GM19438 (cell line): Measurements from ENCODE around the gene TSHZ1.

Experiments used
- ATAC-seq: cut with Tn5 transposase; IDR thresholded peaks from one replicate; pipeline ENCODE4 v1.9.1; 2021; ENCODE audit warnings: low read depth; ENCODE audit not compliant: unreplicated experiment

Gene TSHZ1

GRCh38 chr18:75241705-75242104 is 31.1 kb downstream of the TSHZ1 start:
- ATAC-seq, result no peak

GRCh38 chr18:75244351-75245313 is 34.0 kb downstream of the TSHZ1 start:
- no peak for ATAC-seq

GRCh38 chr18:75246721-75247610 is 36.4 kb downstream of the TSHZ1 start:
- ATAC-seq, result no peak

- ATAC-seq, result peak; percentile 55
Observed at GRCh38 chr18:75247611-75248421, 37.2 kb downstream of the TSHZ1 start.

- no peak for ATAC-seq
Observed at GRCh38 chr18:75248426-75249174, 38.0 kb downstream of the TSHZ1 start.

GRCh38 chr18:75249175-75249518 is 38.5 kb downstream of the TSHZ1 start:
- no peak for ATAC-seq

- ATAC-seq, result no peak
Observed at GRCh38 chr18:75249672-75250470, 39.3 kb downstream of the TSHZ1 start.

GRCh38 chr18:75250471-75250821 is 39.8 kb downstream of the TSHZ1 start:
- no peak for ATAC-seq

GRCh38 chr18:75251466-75251865 is 40.9 kb downstream of the TSHZ1 start:
- ATAC-seq, result no peak

GRCh38 chr18:75252136-75252535 is 41.5 kb downstream of the TSHZ1 start:
- no peak for ATAC-seq

- ATAC-seq, result no peak
Observed at GRCh38 chr18:75253043-75253442, 42.4 kb downstream of the TSHZ1 start.

GRCh38 chr18:75253784-75254183 is 43.2 kb downstream of the TSHZ1 start:
- no peak for ATAC-seq

GRCh38 chr18:75255094-75255493 is 44.5 kb downstream of the TSHZ1 start:
- no peak for ATAC-seq

- no peak for ATAC-seq
Observed at GRCh38 chr18:75256376-75256775, 45.8 kb downstream of the TSHZ1 start.

- ATAC-seq, result no peak
Observed at GRCh38 chr18:75257605-75258004, 47.0 kb downstream of the TSHZ1 start.

- ATAC-seq, result peak; percentile 83
Observed at GRCh38 chr18:75261430-75262223, 51.0 kb downstream of the TSHZ1 start.

- no peak for ATAC-seq
Observed at GRCh38 chr18:75262511-75262910, 51.9 kb downstream of the TSHZ1 start.

- ATAC-seq, result no peak
Observed at GRCh38 chr18:75264195-75264594, 53.6 kb downstream of the TSHZ1 start.
